ENCODE measurements around the gene EI24. TPM values are rescaled to one million over a fixed set of nuclear protein-coding genes. Genes with fewer than 3 reads are reported as not detected.

Gene EI24
- polyA plus RNA-seq, 1 of the 3 experiments (the other 2 are of a cell fraction), result 85.5 TPM

- TF ChIP-seq, protein P1, sequence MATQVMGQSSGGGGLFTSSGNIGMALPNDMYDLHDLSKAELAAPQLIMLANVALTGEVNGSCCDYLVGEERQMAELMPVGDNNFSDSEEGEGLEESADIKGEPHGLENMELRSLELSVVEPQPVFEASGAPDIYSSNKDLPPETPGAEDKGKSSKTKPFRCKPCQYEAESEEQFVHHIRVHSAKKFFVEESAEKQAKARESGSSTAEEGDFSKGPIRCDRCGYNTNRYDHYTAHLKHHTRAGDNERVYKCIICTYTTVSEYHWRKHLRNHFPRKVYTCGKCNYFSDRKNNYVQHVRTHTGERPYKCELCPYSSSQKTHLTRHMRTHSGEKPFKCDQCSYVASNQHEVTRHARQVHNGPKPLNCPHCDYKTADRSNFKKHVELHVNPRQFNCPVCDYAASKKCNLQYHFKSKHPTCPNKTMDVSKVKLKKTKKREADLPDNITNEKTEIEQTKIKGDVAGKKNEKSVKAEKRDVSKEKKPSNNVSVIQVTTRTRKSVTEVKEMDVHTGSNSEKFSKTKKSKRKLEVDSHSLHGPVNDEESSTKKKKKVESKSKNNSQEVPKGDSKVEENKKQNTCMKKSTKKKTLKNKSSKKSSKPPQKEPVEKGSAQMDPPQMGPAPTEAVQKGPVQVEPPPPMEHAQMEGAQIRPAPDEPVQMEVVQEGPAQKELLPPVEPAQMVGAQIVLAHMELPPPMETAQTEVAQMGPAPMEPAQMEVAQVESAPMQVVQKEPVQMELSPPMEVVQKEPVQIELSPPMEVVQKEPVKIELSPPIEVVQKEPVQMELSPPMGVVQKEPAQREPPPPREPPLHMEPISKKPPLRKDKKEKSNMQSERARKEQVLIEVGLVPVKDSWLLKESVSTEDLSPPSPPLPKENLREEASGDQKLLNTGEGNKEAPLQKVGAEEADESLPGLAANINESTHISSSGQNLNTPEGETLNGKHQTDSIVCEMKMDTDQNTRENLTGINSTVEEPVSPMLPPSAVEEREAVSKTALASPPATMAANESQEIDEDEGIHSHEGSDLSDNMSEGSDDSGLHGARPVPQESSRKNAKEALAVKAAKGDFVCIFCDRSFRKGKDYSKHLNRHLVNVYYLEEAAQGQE (IDR thresholded peaks at IDR 0.05; ENCODE audit: low read depth, low read length), result 0 out of 2 replicates have a peak, but pooled peaks have one; percentile 4
- TF ChIP-seq RCOR1 (IDR thresholded peaks at IDR 0.05; ENCODE audit: low read length), result peak; percentile 36; the same call in 1 of the 2 replicates
- TF ChIP-seq EZH2phosphoT487 (IDR thresholded peaks at IDR 0.05; ENCODE audit: borderline replicate concordance, low read depth), result no peak
- TF ChIP-seq, protein P2, sequence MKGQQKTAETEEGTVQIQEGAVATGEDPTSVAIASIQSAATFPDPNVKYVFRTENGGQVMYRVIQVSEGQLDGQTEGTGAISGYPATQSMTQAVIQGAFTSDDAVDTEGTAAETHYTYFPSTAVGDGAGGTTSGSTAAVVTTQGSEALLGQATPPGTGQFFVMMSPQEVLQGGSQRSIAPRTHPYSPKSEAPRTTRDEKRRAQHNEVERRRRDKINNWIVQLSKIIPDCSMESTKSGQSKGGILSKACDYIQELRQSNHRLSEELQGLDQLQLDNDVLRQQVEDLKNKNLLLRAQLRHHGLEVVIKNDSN (IDR thresholded peaks at IDR 0.05; ENCODE audit: borderline replicate concordance, low read depth), result peak; percentile 36; the same call in 1 of the 2 replicates
- TF ChIP-seq TAF1 (IDR thresholded peaks at IDR 0.05; ENCODE audit: borderline replicate concordance, low read depth, low read length), result peak; percentile 31; the same call in 1 of the 2 replicates
- TF ChIP-seq EP300 (IDR thresholded peaks at IDR 0.05; ENCODE audit: borderline replicate concordance in 1 of 2, low read depth in 1 of 2, low read length in 1 of 2), result no peak
- TF ChIP-seq MEF2A (IDR thresholded peaks at IDR 0.05; ENCODE audit: borderline replicate concordance, low read depth), result no peak
These were observed at the start of gene EI24 (continued) for GRCh38 chr11:125568970-125569914.

- Histone ChIP-seq H4K20me1 (ENCODE audit: insufficient read depth) (no peaks in the 10 kb centered on the region), H3F3A (replicated peaks; ENCODE audit: insufficient read depth) (no peaks in the 10 kb centered on the region), H3K4me2 (no peak overlapping the region), H3K4me3 (ENCODE audit: low read depth in 2 of 2, low read length in 1 of 2) (no peak overlapping the region), H3K27me3 (ENCODE audit: insufficient read depth) (no peaks in the 10 kb centered on the region), H3K4me1 (ENCODE audit: control insufficient read depth in 1 of 2, insufficient read depth in 2 of 2, low read depth in 1 of 2, low read length in 1 of 2) (peaks cover 0 to 8% of the 10 kb centered on the region in 2 experiments; a peak in 1 of 4 replicates), H3K9me2 (no peaks in the 10 kb centered on the region), H3K9me3 (no peaks in the 10 kb centered on the region), H3K36me3 (replicated peaks in 1 of 2; ENCODE audit: control insufficient read depth in 1 of 2, insufficient read depth in 2 of 2, low read length in 1 of 2) (no peaks in the 10 kb centered on the region), H3K9ac (no peak overlapping the region), H3K27ac (ENCODE audit: low read depth in 2 of 2, low read length in 1 of 2) (no peak overlapping the region), H3K79me2 (ENCODE audit: insufficient read depth) (no peaks in the 10 kb centered on the region), H2AFZ (ENCODE audit: low read depth) (no peak overlapping the region)
- 62% methylated on average over 2 of the region's 2 CpGs for WGBS (ENCODE audit: low lambda C conversion rate)
- ChIA-PET POLR2A (no interaction called here), CTCF (no interaction called here)
- TF ChIP-seq, protein P3, sequence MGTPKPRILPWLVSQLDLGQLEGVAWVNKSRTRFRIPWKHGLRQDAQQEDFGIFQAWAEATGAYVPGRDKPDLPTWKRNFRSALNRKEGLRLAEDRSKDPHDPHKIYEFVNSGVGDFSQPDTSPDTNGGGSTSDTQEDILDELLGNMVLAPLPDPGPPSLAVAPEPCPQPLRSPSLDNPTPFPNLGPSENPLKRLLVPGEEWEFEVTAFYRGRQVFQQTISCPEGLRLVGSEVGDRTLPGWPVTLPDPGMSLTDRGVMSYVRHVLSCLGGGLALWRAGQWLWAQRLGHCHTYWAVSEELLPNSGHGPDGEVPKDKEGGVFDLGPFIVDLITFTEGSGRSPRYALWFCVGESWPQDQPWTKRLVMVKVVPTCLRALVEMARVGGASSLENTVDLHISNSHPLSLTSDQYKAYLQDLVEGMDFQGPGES (IDR thresholded peaks at IDR 0.05; ENCODE audit: low read depth, low read length), result no peak
- TF ChIP-seq JUND (IDR thresholded peaks at IDR 0.05) (no peak), SMC3 (IDR thresholded peaks at IDR 0.05; ENCODE audit: low read depth, low read length) (no peak), POLR2AphosphoS5 (IDR thresholded peaks at IDR 0.05; ENCODE audit: low read depth, low read length) (no peak), TAF1 (IDR thresholded peaks at IDR 0.05; ENCODE audit: borderline replicate concordance, low read depth, low read length) (no peak)
- no peak for DNase-seq
These were observed 49.1 kb upstream of the EI24 start for GRCh38 chr11:125519860-125520834.

Data from SK-N-SH (cell line).